OCI-LY7 (cell line): ENCODE data around the gene GPSM1. TPM values are rescaled to one million over a fixed set of nuclear protein-coding genes. Genes with fewer than 3 reads are reported as not detected.

Source experiments
- BruUV-seq: library from RNA; stranded (reverse); fragments of 400-500 nt; replicated peaks from 2 replicates; lab custom pipeline; 2021; lab: Mats Ljungman, UMichigan
- CTCF ChIA-PET: fragments of 300-600 bp; sonication (Branson Sonifier 250); formaldehyde crosslinking; loops from one replicate; lab custom pipeline; 2022; ENCODE audit warnings: antibody characterized with exemption; ENCODE audit not compliant: unreplicated experiment; lab: Charles Lee
- POLR2A ChIA-PET: fragments of 300-600 bp; sonication (Branson Sonifier 250); formaldehyde crosslinking; loops from one replicate; lab custom pipeline; 2022; ENCODE audit warnings: antibody characterized with exemption; lab: Charles Lee
- DNase-seq: peaks from one replicate; pipeline ENCODE4 v3.0.0-alpha.2; 2015; ENCODE audit warnings: low spot score
- H2AFZ ChIP-seq: fragments of 200-600 bp; sonication (generic), shearing (Covaris generic); 2 replicates; pipeline ENCODE4 v1.6.1; 2014; ENCODE audit warnings: mild to moderate bottlenecking, antibody characterized with exemption, low read length, moderate library complexity
- H3K27ac ChIP-seq: fragments of 200-600 bp; sonication (generic); 2 replicates; pipeline ENCODE4 v1.5.1; 2014; ENCODE audit warnings: mixed run types, low read depth, mild to moderate bottlenecking, moderate library complexity, low read length, inconsistent platforms; ENCODE audit not compliant: poor library complexity, severe bottlenecking
- H3K36me3 ChIP-seq: fragments of 200-600 bp; sonication (generic); 2 replicates; pipeline ENCODE4 v1.6.1; 2014; ENCODE audit warnings: mild to moderate bottlenecking, antibody characterized with exemption, low read length, moderate library complexity, mixed read lengths; ENCODE audit not compliant: insufficient read depth
- H3K4me1 ChIP-seq: fragments of 200-600 bp; sonication (generic); 2 replicates; pipeline ENCODE4 v1.5.1; 2014; ENCODE audit warnings: mild to moderate bottlenecking, low read length; ENCODE audit not compliant: insufficient read depth, poor library complexity, severe bottlenecking
- H3K4me2 ChIP-seq: fragments of 200-600 bp; sonication (generic); 2 replicates; pipeline ENCODE4 v1.6.1; 2014; ENCODE audit warnings: mild to moderate bottlenecking, low read length
- H3K4me3 ChIP-seq: fragments of 200-600 bp; sonication (generic); 2 replicates; pipeline ENCODE4 v1.5.1; 2014; ENCODE audit warnings: mild to moderate bottlenecking, low read depth, low read length; ENCODE audit not compliant: poor library complexity, severe bottlenecking
- H3K79me2 ChIP-seq: fragments of 200-600 bp; sonication (generic); 2 replicates; pipeline ENCODE4 v1.6.1; 2016; ENCODE audit warnings: low read depth, mild to moderate bottlenecking, low read length, moderate library complexity, mixed read lengths; ENCODE audit not compliant: insufficient read depth
- H3K9me2 ChIP-seq: fragments of 200-600 bp; sonication (generic); 2 replicates; pipeline ENCODE4 v1.6.1; 2016; ENCODE audit warnings: mild to moderate bottlenecking, low read length, mixed read lengths; ENCODE audit not compliant: insufficient read depth
- H3K9me3 ChIP-seq: fragments of 200-600 bp; sonication (generic); 2 replicates; pipeline ENCODE4 v1.6.1; 2014; ENCODE audit warnings: mild to moderate bottlenecking, mixed run types, low read length, mixed read lengths
- H4K20me1 ChIP-seq: fragments of 200-600 bp; sonication (generic); 2 replicates; pipeline ENCODE4 v1.6.1; 2014; ENCODE audit warnings: mild to moderate bottlenecking, antibody characterized with exemption, low read length, moderate library complexity, mixed read lengths; ENCODE audit not compliant: insufficient read depth
- EZH2phosphoT487 ChIP-seq: fragments of 200-600 bp; sonication (generic); IDR thresholded peaks from 2 replicates; pipeline ENCODE4 v1.6.1; 2018; ENCODE audit warnings: low read depth, borderline replicate concordance, mild to moderate bottlenecking, mixed run types, antibody characterized with exemption, low read length, moderate library complexity, mixed read lengths
- intact Hi-C: fragments of 100-400 bp; cut with micrococcal nuclease; formaldehyde crosslinking; loops from one replicate; pipeline ENCODE4 v1.10.0; 2022; ENCODE audit not compliant: unreplicated experiment
- total RNA-seq, 2 experiments: library from RNA; depleted of rRNA in 1 of 2; stranded (reverse); fragments of >200 nt in 1 of 2; shearing (Covaris generic) in 1 of 2; gene quantifications; 2 replicates each; pipeline ENCODE4 v1.2.3, GENCODE V29; 2014 to 2022
- TF ChIP-seq, protein P1 (sequence below): fragments of 200-600 bp; sonication (generic); conservative IDR thresholded peaks from 2 replicates; pipeline ENCODE4 v1.5.1; 2014; ENCODE audit warnings: mild to moderate bottlenecking, antibody characterized with exemption, low read length, moderate library complexity, mixed read lengths

Gene GPSM1
- total RNA-seq, 2 experiments from 2014 or later, result not detected

DNA sequence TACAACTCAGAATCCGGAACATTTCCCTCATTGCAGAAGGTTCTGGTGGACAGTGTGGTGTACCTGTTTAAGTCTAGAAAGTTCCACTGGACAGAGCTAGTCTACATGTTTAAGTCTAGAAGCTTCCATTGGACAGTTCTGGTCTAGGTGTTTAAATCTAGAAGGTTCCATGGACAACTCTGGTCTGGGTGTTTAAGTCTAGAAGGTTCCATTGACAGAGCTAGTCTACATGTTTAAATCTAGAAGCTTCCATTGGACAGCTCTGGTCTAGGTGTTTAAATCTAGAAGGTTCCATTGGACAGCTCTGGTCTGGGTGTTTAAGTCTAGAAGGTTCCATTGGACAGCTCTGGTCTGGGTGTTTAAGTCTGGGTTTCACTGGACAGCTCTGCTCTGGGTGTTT lies 48.4 kb upstream of the GPSM1 start:
- Histone ChIP-seq H3K4me3 (no peak overlapping the region), H3K9me2 (no peaks in the 10 kb centered on the region), H3K36me3 (no peaks in the 10 kb centered on the region), H3K79me2 (no peaks in the 10 kb centered on the region), H3K9me3 (no peaks in the 10 kb centered on the region), H2AFZ (no peak overlapping the region), H3K27ac (no peak overlapping the region), H4K20me1 (no peaks in the 10 kb centered on the region), H3K4me2 (no peak overlapping the region), H3K4me1 (peaks cover 17% of the 10 kb centered on the region)
- no peak for TF ChIP-seq EZH2phosphoT487
- no peak for DNase-seq
- ChIA-PET POLR2A (no interaction called here), CTCF (interaction anchor here (0.5 kb wide), 1 partner anchor 205 kb away, joined by 3 read pairs; no protein-coding TSS in a partner anchor)
- no TSS peak for BruUV-seq
- intact Hi-C loops, result no loop called here

DNA sequence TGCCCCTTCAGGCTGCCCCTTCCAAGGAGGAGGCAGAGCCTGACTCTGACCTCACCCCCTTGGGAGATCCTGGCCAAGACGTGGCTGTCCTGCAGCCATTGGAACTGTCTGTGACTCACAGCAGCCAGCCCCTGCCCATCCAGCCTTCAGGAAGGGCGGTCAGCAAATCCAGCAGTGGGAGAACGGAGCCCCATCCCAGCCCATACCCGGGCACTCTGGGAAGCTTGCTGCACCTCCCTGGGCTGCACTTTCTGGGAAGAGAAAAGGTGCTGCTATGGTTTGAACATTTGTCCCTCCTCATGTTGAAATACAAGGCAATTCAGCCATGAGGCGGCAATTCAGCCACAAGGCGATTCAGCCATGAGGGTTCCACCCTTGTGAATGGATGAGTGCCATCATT lies 47.9 kb upstream of the GPSM1 start:
- no peaks in the 10 kb centered on the region for H3K36me3 ChIP-seq
- no peaks in the 10 kb centered on the region for H4K20me1 ChIP-seq
- no peaks in the 10 kb centered on the region for H3K9me2 ChIP-seq
- H3K27ac ChIP-seq, result no peak overlapping the region
- CTCF ChIA-PET, result interaction anchor here (0.5 kb wide), 1 partner anchor 204 kb away, joined by 3 read pairs; no protein-coding TSS in a partner anchor
- BruUV-seq, result no TSS peak
- H3K4me3 ChIP-seq, result no peak overlapping the region
- no peak for TF ChIP-seq EZH2phosphoT487
- TF ChIP-seq, protein P1, sequence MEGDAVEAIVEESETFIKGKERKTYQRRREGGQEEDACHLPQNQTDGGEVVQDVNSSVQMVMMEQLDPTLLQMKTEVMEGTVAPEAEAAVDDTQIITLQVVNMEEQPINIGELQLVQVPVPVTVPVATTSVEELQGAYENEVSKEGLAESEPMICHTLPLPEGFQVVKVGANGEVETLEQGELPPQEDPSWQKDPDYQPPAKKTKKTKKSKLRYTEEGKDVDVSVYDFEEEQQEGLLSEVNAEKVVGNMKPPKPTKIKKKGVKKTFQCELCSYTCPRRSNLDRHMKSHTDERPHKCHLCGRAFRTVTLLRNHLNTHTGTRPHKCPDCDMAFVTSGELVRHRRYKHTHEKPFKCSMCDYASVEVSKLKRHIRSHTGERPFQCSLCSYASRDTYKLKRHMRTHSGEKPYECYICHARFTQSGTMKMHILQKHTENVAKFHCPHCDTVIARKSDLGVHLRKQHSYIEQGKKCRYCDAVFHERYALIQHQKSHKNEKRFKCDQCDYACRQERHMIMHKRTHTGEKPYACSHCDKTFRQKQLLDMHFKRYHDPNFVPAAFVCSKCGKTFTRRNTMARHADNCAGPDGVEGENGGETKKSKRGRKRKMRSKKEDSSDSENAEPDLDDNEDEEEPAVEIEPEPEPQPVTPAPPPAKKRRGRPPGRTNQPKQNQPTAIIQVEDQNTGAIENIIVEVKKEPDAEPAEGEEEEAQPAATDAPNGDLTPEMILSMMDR, result no peak
- no peaks in the 10 kb centered on the region for H3K79me2 ChIP-seq
- H3K4me2 ChIP-seq, result no peak overlapping the region
- peaks cover 17% of the 10 kb centered on the region for H3K4me1 ChIP-seq
- H2AFZ ChIP-seq, result no peak overlapping the region
- DNase-seq, result no peak
- POLR2A ChIA-PET, result no interaction called here
- intact Hi-C loops, result no loop called here
- no peaks in the 10 kb centered on the region for H3K9me3 ChIP-seq

DNA sequence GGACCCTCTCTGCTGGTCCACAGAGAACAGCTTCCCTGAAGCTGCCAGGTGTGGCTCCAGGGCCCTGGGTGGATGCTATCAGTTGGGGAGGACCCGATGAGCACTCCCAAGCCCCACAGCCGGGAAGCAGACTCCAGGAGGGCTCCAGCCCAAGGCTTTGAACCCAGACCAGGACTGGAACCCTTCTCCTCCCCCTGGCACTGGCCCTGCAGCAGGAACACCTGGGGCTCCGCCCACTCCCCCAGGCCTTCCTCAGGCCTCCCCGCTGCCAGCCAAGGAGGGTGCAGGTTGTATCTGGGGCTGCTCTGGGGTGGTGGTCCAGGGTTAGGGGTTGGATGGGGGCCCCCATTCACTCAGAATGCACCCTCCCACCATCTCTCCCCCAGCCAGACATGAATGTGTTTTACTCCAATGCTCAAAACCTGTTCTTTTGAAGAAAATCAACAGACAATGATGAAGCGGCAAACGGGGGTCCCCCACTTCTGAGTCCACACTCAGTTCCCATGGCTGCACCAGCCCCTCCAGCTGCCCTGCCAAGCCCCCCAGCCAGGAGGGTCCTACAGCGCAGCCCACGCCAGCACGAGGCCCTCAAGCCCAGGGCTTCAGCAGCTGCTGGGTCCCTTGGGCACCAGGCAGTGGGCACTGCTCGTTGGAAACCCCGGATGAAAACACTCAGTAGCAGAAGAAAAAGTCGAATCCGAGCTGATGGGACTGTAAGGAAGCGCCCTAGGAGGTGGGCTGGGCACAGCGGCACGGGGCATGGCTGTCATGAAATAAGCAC lies 46.6 kb upstream of the GPSM1 start:
- POLR2A ChIA-PET, result no interaction called here
- Histone ChIP-seq H3K27ac (no peak overlapping the region), H3K9me2 (no peaks in the 10 kb centered on the region), H3K4me1 (peaks cover 17% of the 10 kb centered on the region), H3K79me2 (no peaks in the 10 kb centered on the region), H3K9me3 (no peaks in the 10 kb centered on the region), H3K4me2 (no peak overlapping the region), H3K36me3 (no peaks in the 10 kb centered on the region), H4K20me1 (no peaks in the 10 kb centered on the region), H3K4me3 (no peak overlapping the region), H2AFZ (no peak overlapping the region)
- no peak for DNase-seq
- intact Hi-C loops, result no loop called here
- no TSS peak for BruUV-seq
- CTCF ChIA-PET, result no interaction called here
- TF ChIP-seq EZH2phosphoT487, result no peak
- TF ChIP-seq, protein P1, result no peak
